HEK293 (cell line): ENCODE results near the gene PTP4A1.

Experiments
- GLI2 ChIP-seq: fragments of 450-650 bp; formaldehyde crosslinking; IDR thresholded peaks from 2 replicates; pipeline ENCODE4; 2017; ENCODE audit warnings: missing biosample characterization, missing genetic modification characterization, low read depth, borderline replicate concordance
- HOXC10 ChIP-seq: sonication (generic); formaldehyde crosslinking; IDR thresholded peaks from 2 replicates; pipeline ENCODE4 v1.8.1; 2023; ENCODE audit warnings: mild to moderate bottlenecking, missing genetic modification reagents
- KLF1 ChIP-seq: fragments of 450-650 bp; formaldehyde crosslinking; IDR thresholded peaks from 2 replicates; pipeline ENCODE4 v1.5.1; 2016; ENCODE audit warnings: missing biosample characterization, missing genetic modification characterization
- KLF7 ChIP-seq: fragments of 450-650 bp; formaldehyde crosslinking; IDR thresholded peaks from 2 replicates; pipeline ENCODE4 v1.5.1; 2016; ENCODE audit warnings: missing biosample characterization, missing genetic modification characterization, borderline replicate concordance
- KLF8 ChIP-seq: fragments of 450-650 bp; formaldehyde crosslinking; IDR thresholded peaks from 2 replicates; pipeline ENCODE4 v1.5.1; 2016; ENCODE audit warnings: missing biosample characterization, missing genetic modification characterization
- OSR2 ChIP-seq: fragments of 450-650 bp; formaldehyde crosslinking; IDR thresholded peaks from 2 replicates; pipeline ENCODE4 v1.5.1; 2016; ENCODE audit warnings: missing biosample characterization, missing genetic modification characterization
- RBAK ChIP-seq: fragments of 450-650 bp; formaldehyde crosslinking; IDR thresholded peaks from 2 replicates; pipeline ENCODE4 v1.5.1; 2016; ENCODE audit warnings: missing biosample characterization, missing genetic modification characterization
- SCRT2 ChIP-seq: fragments of 450-650 bp; formaldehyde crosslinking; IDR thresholded peaks from 2 replicates; pipeline ENCODE4 v1.5.1; 2016; ENCODE audit warnings: missing biosample characterization, missing genetic modification characterization
- ZBTB20 ChIP-seq: fragments of 450-650 bp; formaldehyde crosslinking; IDR thresholded peaks from 2 replicates; pipeline ENCODE4 v1.5.1; 2016; ENCODE audit warnings: missing biosample characterization, missing genetic modification characterization
- ZBTB48 ChIP-seq: fragments of 450-650 bp; formaldehyde crosslinking; IDR thresholded peaks from 2 replicates; pipeline ENCODE4 v1.5.1; 2016; ENCODE audit warnings: missing biosample characterization, missing genetic modification characterization
- ZBTB7A ChIP-seq: fragments of 450-650 bp; formaldehyde crosslinking; IDR thresholded peaks from 2 replicates; pipeline ENCODE4 v1.5.1; 2016; ENCODE audit warnings: low read depth, missing biosample characterization, missing genetic modification characterization
- ZBTB8A ChIP-seq: fragments of 450-650 bp; formaldehyde crosslinking; IDR thresholded peaks from 2 replicates; pipeline ENCODE4 v1.5.1; 2016; ENCODE audit warnings: missing biosample characterization, missing genetic modification characterization
- ZEB2 ChIP-seq: fragments of 450-650 bp; formaldehyde crosslinking; IDR thresholded peaks from 2 replicates; pipeline ENCODE4 v1.5.1; 2016; ENCODE audit warnings: missing biosample characterization, missing genetic modification characterization
- ZNF121 ChIP-seq: fragments of 450-650 bp; formaldehyde crosslinking; IDR thresholded peaks from 2 replicates; pipeline ENCODE4 v1.5.1; 2016; ENCODE audit warnings: missing biosample characterization, missing genetic modification characterization
- ZNF133 ChIP-seq: fragments of 450-650 bp; formaldehyde crosslinking; IDR thresholded peaks from 2 replicates; pipeline ENCODE4 v1.5.1; 2016; ENCODE audit warnings: missing biosample characterization, missing genetic modification characterization
- ZNF140 ChIP-seq: fragments of 450-650 bp; formaldehyde crosslinking; IDR thresholded peaks from 2 replicates; pipeline ENCODE4 v1.5.1; 2016; ENCODE audit warnings: missing biosample characterization, missing genetic modification characterization
- ZNF146 ChIP-seq: fragments of 450-650 bp; formaldehyde crosslinking; IDR thresholded peaks from 2 replicates; pipeline ENCODE4 v1.5.1; 2016; ENCODE audit warnings: missing biosample characterization, missing genetic modification characterization
- ZNF324 ChIP-seq: fragments of 450-650 bp; formaldehyde crosslinking; IDR thresholded peaks from 2 replicates; pipeline ENCODE4 v1.5.1; 2016; ENCODE audit warnings: missing biosample characterization, missing genetic modification characterization
- ZNF350 ChIP-seq: fragments of 450-650 bp; formaldehyde crosslinking; IDR thresholded peaks from 2 replicates; pipeline ENCODE4 v1.5.0; 2017; ENCODE audit warnings: missing biosample characterization, mild to moderate bottlenecking, missing genetic modification characterization
- ZNF510 ChIP-seq: fragments of 450-650 bp; formaldehyde crosslinking; IDR thresholded peaks from 2 replicates; pipeline ENCODE4 v1.5.1; 2018; ENCODE audit warnings: mild to moderate bottlenecking, missing genetic modification characterization, missing biosample characterization; ENCODE audit not compliant: insufficient replicate concordance
- ZNF561 ChIP-seq: fragments of 450-650 bp; IDR thresholded peaks from 2 replicates; pipeline ENCODE4 v1.5.1; 2018; ENCODE audit warnings: missing biosample characterization, missing genetic modification characterization, borderline replicate concordance
- ZNF626 ChIP-seq: fragments of 450-650 bp; sonication (Bioruptor Pico); formaldehyde crosslinking; IDR thresholded peaks from 2 replicates; pipeline ENCODE4 v1.5.1; 2018; ENCODE audit warnings: missing biosample characterization, missing genetic modification characterization, inconsistent platforms
- ZNF660 ChIP-seq: fragments of 450-650 bp; IDR thresholded peaks from 2 replicates; pipeline ENCODE4 v1.5.1; 2018; ENCODE audit warnings: missing biosample characterization, mild to moderate bottlenecking, missing genetic modification characterization
- ZNF76 ChIP-seq: fragments of 450-650 bp; formaldehyde crosslinking; IDR thresholded peaks from 2 replicates; pipeline ENCODE4; 2016; ENCODE audit warnings: low read depth, missing biosample characterization, missing genetic modification characterization, borderline replicate concordance
- ZSCAN16 ChIP-seq: fragments of 450-650 bp; formaldehyde crosslinking; IDR thresholded peaks from 2 replicates; pipeline ENCODE4 v1.5.1; 2016; ENCODE audit warnings: missing biosample characterization, missing genetic modification characterization
- ZXDB ChIP-seq: fragments of 450-650 bp; formaldehyde crosslinking; IDR thresholded peaks from 2 replicates; pipeline ENCODE4 v1.5.1; 2016; ENCODE audit warnings: missing biosample characterization, missing genetic modification characterization
- TF ChIP-seq, protein P1 (sequence below): fragments of 450-650 bp; formaldehyde crosslinking; IDR thresholded peaks from 2 replicates; pipeline ENCODE4 v1.5.1; 2017; ENCODE audit warnings: missing biosample characterization, mild to moderate bottlenecking, missing genetic modification characterization, moderate library complexity
- TF ChIP-seq, protein P2 (sequence below): fragments of 450-650 bp; formaldehyde crosslinking; IDR thresholded peaks from 2 replicates; pipeline ENCODE4 v1.5.1; 2016; ENCODE audit warnings: missing biosample characterization, missing genetic modification characterization
- TF ChIP-seq, protein P3 (sequence below): fragments of 450-650 bp; formaldehyde crosslinking; IDR thresholded peaks from 2 replicates; pipeline ENCODE4 v1.5.1; 2016; ENCODE audit warnings: missing biosample characterization, missing genetic modification characterization
- TF ChIP-seq, protein P4 (sequence below): fragments of 450-650 bp; formaldehyde crosslinking; IDR thresholded peaks from 2 replicates; pipeline ENCODE4 v1.5.1; 2016; ENCODE audit warnings: missing biosample characterization, missing genetic modification characterization
- TF ChIP-seq, protein P5 (sequence below): fragments of 450-650 bp; formaldehyde crosslinking; optimal IDR thresholded peaks from 2 replicates; pipeline ENCODE3; 2016; ENCODE audit warnings: missing biosample characterization, mild to moderate bottlenecking, missing genetic modification characterization
- TF ChIP-seq, protein P6 (sequence below): IDR thresholded peaks from 2 replicates; pipeline ENCODE4 v1.6.1; 2011; ENCODE audit warnings: mild to moderate bottlenecking, low read depth, low read length, borderline replicate concordance

Gene PTP4A1

DNA sequence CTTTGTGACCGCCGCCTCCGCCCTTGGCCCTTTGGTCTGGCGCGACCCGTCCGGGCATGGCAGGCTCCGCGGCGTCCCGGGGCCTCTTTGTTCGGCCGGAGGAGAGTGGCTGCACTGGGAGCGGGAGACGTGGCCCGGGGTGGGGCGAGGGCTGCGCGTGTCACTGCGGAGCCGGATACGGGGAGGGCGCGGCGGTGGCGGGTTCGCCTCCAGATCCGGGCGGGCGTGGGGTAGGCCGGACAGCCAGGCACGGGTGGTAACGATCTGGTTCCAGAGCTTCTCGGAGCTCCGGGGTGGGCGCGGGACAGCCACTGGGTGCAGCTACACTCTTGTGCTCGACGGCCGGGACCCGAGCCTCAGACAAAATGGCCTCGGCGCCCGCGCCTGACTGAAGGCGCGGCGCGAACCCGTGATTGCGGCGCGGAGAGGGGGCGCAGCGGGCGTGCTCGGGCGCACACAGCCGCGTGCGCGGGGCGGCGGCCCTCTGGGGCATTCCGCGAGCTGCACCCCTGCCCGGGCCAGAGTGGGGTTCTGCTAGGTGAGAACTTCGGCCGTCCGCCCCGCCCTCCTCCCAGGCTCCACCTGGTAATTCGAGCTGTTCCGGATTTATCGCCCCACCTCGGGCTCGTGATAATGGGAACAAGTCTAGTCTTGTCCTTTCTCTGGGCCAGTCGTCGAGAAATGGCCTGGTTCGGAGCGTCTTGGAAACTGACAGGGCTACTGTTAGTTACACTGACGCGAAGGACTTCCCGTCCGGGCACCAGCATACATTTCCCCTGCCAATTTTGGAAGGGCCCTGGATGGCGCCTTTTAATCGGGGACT, 1.0 kb downstream of the PTP4A1 start (continued):
- TF ChIP-seq ZNF76 (tag by site-specific recombination) (no peak), KLF7 (tag by site-specific recombination) (peak; percentile 32; the same call in 1 of the 2 replicates), SCRT2 (no peak), ZBTB48 (tag by site-specific recombination) (no peak), ZNF133 (tag by site-specific recombination) (no peak), KLF1 (tag by site-specific recombination) (peak; percentile 74), ZSCAN16 (no peak), ZBTB8A (tag by site-specific recombination) (peak; percentile 100), ZNF121 (no peak), ZNF140 (tag by site-specific recombination) (no peak), HOXC10 (0 out of 2 replicates have a peak, but pooled peaks have one; percentile 48), ZNF324 (tag by site-specific recombination) (no peak), ZNF660 (tag by site-specific recombination) (peak; percentile 85), RBAK (no peak), ZNF146 (no peak; the same call in 1 of the 2 replicates), ZNF561 (tag by site-specific recombination) (peak; percentile 69), ZBTB7A (tag by site-specific recombination) (no peak), GLI2 (no peak), ZXDB (peak; percentile 49), ZBTB20 (tag by site-specific recombination) (peak; percentile 97), ZNF350 (tag by site-specific recombination) (no peak), ZNF626 (tag by site-specific recombination) (0 out of 2 replicates have a peak, but pooled peaks have one; percentile 33), ZNF510 (tag by site-specific recombination) (no peak), OSR2 (tag by site-specific recombination) (peak; percentile 63), KLF8 (tag by site-specific recombination) (peak; percentile 91), ZEB2 (tag by site-specific recombination) (peak; percentile 83)
- TF ChIP-seq, protein P1, sequence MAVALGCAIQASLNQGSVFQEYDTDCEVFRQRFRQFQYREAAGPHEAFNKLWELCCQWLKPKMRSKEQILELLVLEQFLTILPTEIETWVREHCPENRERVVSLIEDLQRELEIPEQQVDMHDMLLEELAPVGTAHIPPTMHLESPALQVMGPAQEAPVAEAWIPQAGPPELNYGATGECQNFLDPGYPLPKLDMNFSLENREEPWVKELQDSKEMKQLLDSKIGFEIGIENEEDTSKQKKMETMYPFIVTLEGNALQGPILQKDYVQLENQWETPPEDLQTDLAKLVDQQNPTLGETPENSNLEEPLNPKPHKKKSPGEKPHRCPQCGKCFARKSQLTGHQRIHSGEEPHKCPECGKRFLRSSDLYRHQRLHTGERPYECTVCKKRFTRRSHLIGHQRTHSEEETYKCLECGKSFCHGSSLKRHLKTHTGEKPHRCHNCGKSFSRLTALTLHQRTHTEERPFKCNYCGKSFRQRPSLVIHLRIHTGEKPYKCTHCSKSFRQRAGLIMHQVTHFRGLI (tag by site-specific recombination): peak; percentile 64
- TF ChIP-seq, protein P2, sequence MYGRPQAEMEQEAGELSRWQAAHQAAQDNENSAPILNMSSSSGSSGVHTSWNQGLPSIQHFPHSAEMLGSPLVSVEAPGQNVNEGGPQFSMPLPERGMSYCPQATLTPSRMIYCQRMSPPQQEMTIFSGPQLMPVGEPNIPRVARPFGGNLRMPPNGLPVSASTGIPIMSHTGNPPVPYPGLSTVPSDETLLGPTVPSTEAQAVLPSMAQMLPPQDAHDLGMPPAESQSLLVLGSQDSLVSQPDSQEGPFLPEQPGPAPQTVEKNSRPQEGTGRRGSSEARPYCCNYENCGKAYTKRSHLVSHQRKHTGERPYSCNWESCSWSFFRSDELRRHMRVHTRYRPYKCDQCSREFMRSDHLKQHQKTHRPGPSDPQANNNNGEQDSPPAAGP: no peak
- TF ChIP-seq, protein P3, sequence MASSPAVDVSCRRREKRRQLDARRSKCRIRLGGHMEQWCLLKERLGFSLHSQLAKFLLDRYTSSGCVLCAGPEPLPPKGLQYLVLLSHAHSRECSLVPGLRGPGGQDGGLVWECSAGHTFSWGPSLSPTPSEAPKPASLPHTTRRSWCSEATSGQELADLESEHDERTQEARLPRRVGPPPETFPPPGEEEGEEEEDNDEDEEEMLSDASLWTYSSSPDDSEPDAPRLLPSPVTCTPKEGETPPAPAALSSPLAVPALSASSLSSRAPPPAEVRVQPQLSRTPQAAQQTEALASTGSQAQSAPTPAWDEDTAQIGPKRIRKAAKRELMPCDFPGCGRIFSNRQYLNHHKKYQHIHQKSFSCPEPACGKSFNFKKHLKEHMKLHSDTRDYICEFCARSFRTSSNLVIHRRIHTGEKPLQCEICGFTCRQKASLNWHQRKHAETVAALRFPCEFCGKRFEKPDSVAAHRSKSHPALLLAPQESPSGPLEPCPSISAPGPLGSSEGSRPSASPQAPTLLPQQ (tag by site-specific recombination): peak; percentile 47; the same call in 1 of the 2 replicates
- TF ChIP-seq, protein P4, sequence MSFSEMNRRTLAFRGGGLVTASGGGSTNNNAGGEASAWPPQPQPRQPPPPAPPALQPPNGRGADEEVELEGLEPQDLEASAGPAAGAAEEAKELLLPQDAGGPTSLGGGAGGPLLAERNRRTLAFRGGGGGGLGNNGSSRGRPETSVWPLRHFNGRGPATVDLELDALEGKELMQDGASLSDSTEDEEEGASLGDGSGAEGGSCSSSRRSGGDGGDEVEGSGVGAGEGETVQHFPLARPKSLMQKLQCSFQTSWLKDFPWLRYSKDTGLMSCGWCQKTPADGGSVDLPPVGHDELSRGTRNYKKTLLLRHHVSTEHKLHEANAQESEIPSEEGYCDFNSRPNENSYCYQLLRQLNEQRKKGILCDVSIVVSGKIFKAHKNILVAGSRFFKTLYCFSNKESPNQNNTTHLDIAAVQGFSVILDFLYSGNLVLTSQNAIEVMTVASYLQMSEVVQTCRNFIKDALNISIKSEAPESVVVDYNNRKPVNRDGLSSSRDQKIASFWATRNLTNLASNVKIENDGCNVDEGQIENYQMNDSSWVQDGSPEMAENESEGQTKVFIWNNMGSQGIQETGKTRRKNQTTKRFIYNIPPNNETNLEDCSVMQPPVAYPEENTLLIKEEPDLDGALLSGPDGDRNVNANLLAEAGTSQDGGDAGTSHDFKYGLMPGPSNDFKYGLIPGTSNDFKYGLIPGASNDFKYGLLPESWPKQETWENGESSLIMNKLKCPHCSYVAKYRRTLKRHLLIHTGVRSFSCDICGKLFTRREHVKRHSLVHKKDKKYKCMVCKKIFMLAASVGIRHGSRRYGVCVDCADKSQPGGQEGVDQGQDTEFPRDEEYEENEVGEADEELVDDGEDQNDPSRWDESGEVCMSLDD (tag by site-specific recombination): 0 out of 2 replicates have a peak, but pooled peaks have one; percentile 53
- TF ChIP-seq, protein P5, sequence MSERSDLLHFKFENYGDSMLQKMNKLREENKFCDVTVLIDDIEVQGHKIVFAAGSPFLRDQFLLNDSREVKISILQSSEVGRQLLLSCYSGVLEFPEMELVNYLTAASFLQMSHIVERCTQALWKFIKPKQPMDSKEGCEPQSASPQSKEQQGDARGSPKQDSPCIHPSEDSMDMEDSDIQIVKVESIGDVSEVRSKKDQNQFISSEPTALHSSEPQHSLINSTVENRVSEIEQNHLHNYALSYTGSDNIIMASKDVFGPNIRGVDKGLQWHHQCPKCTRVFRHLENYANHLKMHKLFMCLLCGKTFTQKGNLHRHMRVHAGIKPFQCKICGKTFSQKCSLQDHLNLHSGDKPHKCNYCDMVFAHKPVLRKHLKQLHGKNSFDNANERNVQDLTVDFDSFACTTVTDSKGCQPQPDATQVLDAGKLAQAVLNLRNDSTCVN: peak; percentile 95
- TF ChIP-seq, protein P6, sequence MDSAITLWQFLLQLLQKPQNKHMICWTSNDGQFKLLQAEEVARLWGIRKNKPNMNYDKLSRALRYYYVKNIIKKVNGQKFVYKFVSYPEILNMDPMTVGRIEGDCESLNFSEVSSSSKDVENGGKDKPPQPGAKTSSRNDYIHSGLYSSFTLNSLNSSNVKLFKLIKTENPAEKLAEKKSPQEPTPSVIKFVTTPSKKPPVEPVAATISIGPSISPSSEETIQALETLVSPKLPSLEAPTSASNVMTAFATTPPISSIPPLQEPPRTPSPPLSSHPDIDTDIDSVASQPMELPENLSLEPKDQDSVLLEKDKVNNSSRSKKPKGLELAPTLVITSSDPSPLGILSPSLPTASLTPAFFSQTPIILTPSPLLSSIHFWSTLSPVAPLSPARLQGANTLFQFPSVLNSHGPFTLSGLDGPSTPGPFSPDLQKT: no peak
